Prostate gland (tissue), 2 donors: Measurements from ENCODE around the gene CCSER1. TPM values are rescaled to one million over a fixed set of nuclear protein-coding genes. Genes with fewer than 3 reads are reported as not detected.

Experiments
- DNase-seq: peaks from one replicate; pipeline ENCODE4 v3.0.0-alpha.2; 2019; ENCODE audit warnings: low spot score
- H3K27ac ChIP-seq, 2 donors: fragments of 200-600 bp; sonication (generic); 2 replicates each; pipeline ENCODE4 v1.5.1; 2017 to 2019
- H3K27me3 ChIP-seq: fragments of 200-600 bp; sonication (generic); replicated peaks from 2 replicates; pipeline ENCODE4 v1.5.1; 2019; ENCODE audit not compliant: insufficient read depth
- H3K36me3 ChIP-seq, 2 donors: fragments of 200-600 bp; sonication (generic); 1 replicate in 1 of 2; 2 replicates in 1 of 2; pipeline versions ENCODE4 v1.5.1 to v1.8.1; 2017 to 2019
- H3K4me1 ChIP-seq: fragments of 200-600 bp; sonication (generic); replicated peaks from 2 replicates; pipeline ENCODE4 v1.5.1; 2019
- H3K4me3 ChIP-seq, 2 donors: fragments of 200-600 bp; sonication (generic); 2 replicates each; pipeline ENCODE4 v1.5.1; 2017 to 2019
- H3K9me3 ChIP-seq: fragments of 200-600 bp; sonication (generic); 2 replicates; pipeline ENCODE4 v1.5.1; 2017
- POLR2A ChIP-seq: fragments of 450-650 bp; IDR thresholded peaks from one replicate; pipeline ENCODE4 v1.6.1; 2016; ENCODE audit warnings: antibody characterized with exemption, mild to moderate bottlenecking
- POLR2AphosphoS5 ChIP-seq: sonication (generic); formaldehyde crosslinking; IDR thresholded peaks from one replicate; pipeline ENCODE4 v1.6.1; 2017; ENCODE audit warnings: antibody characterized with exemption
- WGBS: methylation state at CpG from one replicate; pipeline ENCODE4 v1.1.5; 2018; 5-methylcytosine and 5-hydroxymethylcytosine counted together
- intact Hi-C: fragments of 100-400 bp; cut with DNase I; formaldehyde crosslinking; loops from one replicate; pipeline ENCODE4 v1.14.2; 2022
- total RNA-seq, 2 donors: library from RNA; depleted of rRNA; stranded (reverse); fragments of >200 nt; gene quantifications; one replicate each; pipeline ENCODE4 v1.1.0, GENCODE V29; 2016
- TF ChIP-seq, protein P1 (sequence below), 4 experiments: fragments of 200-600 bp in 2 of 4; fragments of 450-650 bp in 2 of 4; sonication (generic) in 2 of 4; IDR thresholded peaks; 1 replicate in 3 of 4; 2 replicates in 1 of 4; pipeline ENCODE4 v1.5.1; 2016 to 2019; ENCODE audit warnings: antibody characterized with exemption in 4 of 4, mild to moderate bottlenecking in 2 of 4, moderate library complexity in 2 of 4

Gene CCSER1
- total RNA-seq, 2 donors from 2014 or later, result 11.9 to 32.2 TPM

DNA sequence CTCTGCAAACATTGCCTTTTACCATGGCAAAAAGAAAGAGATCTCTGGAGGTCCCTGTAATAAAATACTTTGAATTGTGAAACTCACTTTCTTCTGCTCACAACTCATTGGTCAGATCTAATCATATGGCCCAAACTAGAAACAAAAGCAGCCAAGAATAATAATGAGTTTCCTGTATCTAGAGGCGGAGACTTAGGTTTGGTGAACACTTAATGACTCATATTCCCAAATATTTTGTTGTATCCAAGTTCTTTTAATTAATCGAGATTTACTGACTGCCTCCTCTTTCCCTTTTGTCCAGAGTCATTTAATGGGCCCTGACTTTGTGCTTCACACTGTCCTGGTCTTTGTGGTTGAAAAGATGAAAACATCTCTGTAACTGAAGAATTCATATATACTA lies 190.6 kb downstream of the CCSER1 start:
- WGBS, result 34% methylated on average over 2 of the region's 2 CpGs
- TF ChIP-seq, protein P1, sequence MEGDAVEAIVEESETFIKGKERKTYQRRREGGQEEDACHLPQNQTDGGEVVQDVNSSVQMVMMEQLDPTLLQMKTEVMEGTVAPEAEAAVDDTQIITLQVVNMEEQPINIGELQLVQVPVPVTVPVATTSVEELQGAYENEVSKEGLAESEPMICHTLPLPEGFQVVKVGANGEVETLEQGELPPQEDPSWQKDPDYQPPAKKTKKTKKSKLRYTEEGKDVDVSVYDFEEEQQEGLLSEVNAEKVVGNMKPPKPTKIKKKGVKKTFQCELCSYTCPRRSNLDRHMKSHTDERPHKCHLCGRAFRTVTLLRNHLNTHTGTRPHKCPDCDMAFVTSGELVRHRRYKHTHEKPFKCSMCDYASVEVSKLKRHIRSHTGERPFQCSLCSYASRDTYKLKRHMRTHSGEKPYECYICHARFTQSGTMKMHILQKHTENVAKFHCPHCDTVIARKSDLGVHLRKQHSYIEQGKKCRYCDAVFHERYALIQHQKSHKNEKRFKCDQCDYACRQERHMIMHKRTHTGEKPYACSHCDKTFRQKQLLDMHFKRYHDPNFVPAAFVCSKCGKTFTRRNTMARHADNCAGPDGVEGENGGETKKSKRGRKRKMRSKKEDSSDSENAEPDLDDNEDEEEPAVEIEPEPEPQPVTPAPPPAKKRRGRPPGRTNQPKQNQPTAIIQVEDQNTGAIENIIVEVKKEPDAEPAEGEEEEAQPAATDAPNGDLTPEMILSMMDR (IDR thresholded peaks at IDR 0.05), result no peak
- no peak for TF ChIP-seq POLR2AphosphoS5
- no peak for TF ChIP-seq POLR2A
- no peak overlapping the region for H3K27ac ChIP-seq
- no peak for DNase-seq
- no peak overlapping the region for H3K4me3 ChIP-seq
- no peaks in the 10 kb centered on the region for H3K4me1 ChIP-seq
- intact Hi-C loops, result no loop called here
- H3K9me3 ChIP-seq, result no peaks in the 10 kb centered on the region
- no peaks in the 10 kb centered on the region for H3K36me3 ChIP-seq
- no peaks in the 10 kb centered on the region for H3K27me3 ChIP-seq

DNA sequence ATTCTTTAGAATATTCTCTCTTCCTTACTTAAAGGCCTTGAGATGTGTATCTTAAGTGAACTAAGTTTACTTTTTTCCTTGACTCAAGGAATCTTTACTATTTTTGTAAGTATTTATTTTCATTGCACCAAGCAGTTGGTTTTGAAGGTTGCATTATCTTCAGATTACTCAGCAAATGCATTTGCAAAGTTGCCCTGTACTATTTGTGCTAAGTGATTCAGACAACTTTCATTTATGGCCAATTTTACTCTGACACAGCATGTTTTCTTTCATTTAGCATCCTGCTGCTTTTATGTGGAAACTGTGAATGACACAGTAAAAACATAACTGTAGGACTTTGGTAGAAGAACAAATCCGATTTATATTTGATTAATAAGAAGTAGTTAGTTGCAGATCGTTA lies 191.0 kb downstream of the CCSER1 start:
- Histone ChIP-seq H3K27ac (no peak overlapping the region), H3K36me3 (no peaks in the 10 kb centered on the region), H3K9me3 (no peaks in the 10 kb centered on the region), H3K27me3 (no peaks in the 10 kb centered on the region), H3K4me3 (no peak overlapping the region), H3K4me1 (no peaks in the 10 kb centered on the region)
- intact Hi-C loops, result no loop called here
- DNase-seq, result no peak
- 35% methylated on average over 2 of the region's 2 CpGs for WGBS
- no peak for TF ChIP-seq POLR2A
- TF ChIP-seq, protein P1 (IDR thresholded peaks at IDR 0.05), result no peak
- TF ChIP-seq POLR2AphosphoS5, result no peak

DNA sequence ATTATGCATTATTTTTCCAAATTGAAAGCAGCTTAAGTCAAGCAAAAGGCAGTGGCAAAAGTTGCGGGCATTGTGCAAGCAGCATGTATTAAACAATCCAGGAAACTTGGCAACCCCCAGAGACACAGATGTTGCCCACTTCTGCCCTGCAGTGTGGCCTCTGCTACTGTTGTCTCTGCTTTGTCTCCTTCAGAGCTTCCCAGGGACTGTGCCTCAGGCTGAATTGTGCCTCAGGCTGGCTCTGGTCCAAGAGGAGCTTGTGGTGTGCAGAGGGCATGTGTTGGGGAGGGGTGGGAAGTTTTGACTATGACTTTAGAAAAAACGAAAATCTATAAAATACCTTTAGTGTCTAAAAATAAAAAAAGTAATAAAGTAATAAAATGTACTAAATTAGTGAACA lies 201.4 kb downstream of the CCSER1 start:
- TF ChIP-seq POLR2AphosphoS5, result no peak
- TF ChIP-seq POLR2A, result no peak
- TF ChIP-seq, protein P1 (IDR thresholded peaks at IDR 0.05), result no peak
- no peaks in the 10 kb centered on the region for H3K27me3 ChIP-seq
- no peak overlapping the region for H3K4me3 ChIP-seq
- intact Hi-C loops, result no loop called here
- H3K9me3 ChIP-seq, result no peaks in the 10 kb centered on the region
- no peaks in the 10 kb centered on the region for H3K36me3 ChIP-seq
- H3K4me1 ChIP-seq, result no peaks in the 10 kb centered on the region
- H3K27ac ChIP-seq, result no peak overlapping the region
- 31% methylated on average over 2 of the region's 2 CpGs for WGBS
- DNase-seq, result no peak

DNA sequence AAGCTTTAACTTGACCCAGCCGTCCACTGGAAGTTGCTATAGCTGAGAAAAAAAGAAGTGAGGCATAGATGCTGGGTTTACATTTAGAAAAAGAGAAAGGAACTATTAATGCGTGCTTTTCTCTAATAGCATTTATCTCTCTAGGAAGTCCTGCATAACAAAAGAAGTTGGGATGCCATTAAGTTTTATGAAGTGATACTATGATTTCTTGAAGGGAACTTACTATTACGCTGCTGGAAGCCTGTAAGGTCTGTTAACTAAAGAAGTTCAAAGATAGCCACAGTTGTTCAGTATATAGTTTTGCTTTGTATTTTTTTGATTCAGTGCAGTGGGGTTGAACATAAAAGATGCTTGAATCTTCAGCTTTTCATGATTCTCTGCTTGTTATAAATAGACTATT lies 203.4 kb downstream of the CCSER1 start:
- Histone ChIP-seq H3K4me3 (no peak overlapping the region), H3K27me3 (no peaks in the 10 kb centered on the region), H3K36me3 (no peaks in the 10 kb centered on the region), H3K9me3 (no peaks in the 10 kb centered on the region), H3K4me1 (no peaks in the 10 kb centered on the region), H3K27ac (no peak overlapping the region)
- TF ChIP-seq POLR2A, result no peak
- TF ChIP-seq, protein P1 (IDR thresholded peaks at IDR 0.05), result no peak
- TF ChIP-seq POLR2AphosphoS5, result no peak
- DNase-seq, result no peak
- intact Hi-C loops, result no loop called here
- 71% methylated on average over 3 of the region's 3 CpGs for WGBS

DNA sequence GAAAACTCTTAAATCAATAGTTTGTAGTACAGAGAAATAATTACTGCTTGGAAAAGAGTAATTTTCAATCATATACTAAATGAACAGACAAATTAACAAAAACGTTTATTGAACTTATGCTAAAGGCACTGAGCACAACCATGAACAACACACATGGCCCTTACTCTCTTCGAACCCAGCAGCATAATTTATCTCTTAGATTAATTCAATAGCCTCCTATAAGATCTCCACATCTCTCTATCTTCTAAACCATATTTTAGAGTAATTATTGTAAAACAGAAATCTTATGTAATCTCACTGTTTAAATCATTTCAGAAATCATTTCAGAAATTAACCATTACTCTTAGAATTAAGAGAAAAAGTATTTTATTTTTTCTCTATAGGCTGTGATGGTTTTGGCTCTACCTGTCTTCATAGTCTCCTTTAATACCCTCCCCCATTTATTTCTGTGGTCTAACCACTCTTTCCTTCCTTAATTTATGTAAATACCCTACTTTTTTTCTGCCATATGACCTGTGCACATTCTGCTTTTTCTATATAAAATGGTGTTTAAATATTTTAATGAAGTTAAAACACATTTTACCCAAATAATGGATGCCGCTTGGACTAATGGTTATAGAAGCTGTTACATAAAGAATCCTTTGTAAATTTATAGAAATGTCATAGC lies 218.5 kb downstream of the CCSER1 start:
- no peak overlapping the region for H3K27ac ChIP-seq
- H3K4me1 ChIP-seq, result no peaks in the 10 kb centered on the region
- WGBS, result 87% methylated on average over 3 of the region's 3 CpGs
- no peaks in the 10 kb centered on the region for H3K9me3 ChIP-seq
- intact Hi-C loops, result no loop called here
- TF ChIP-seq POLR2AphosphoS5 (no peak), POLR2A (no peak)
- TF ChIP-seq, protein P1 (IDR thresholded peaks at IDR 0.05), result no peak
- DNase-seq, result no peak
- H3K4me3 ChIP-seq, result no peak overlapping the region
- no peaks in the 10 kb centered on the region for H3K27me3 ChIP-seq
- H3K36me3 ChIP-seq, result no peaks in the 10 kb centered on the region
